ENCODE results near the gene SLC18A2.

GRCh38 chr10:117255835-117256460, 15.0 kb downstream of the SLC18A2 start:
- no peak for TF ChIP-seq CTCF (IDR thresholded peaks at IDR 0.05)
- TF ChIP-seq JUN (IDR thresholded peaks at IDR 0.05) = no peak
- TF ChIP-seq HDAC2 (IDR thresholded peaks at IDR 0.05) = no peak
- TF ChIP-seq CHD2 (IDR thresholded peaks at IDR 0.05; ENCODE audit: low read length, partially characterized antibody) = no peak
- TF ChIP-seq POLR2A (IDR thresholded peaks at IDR 0.05; ENCODE audit: low read length) = no peak
- TF ChIP-seq SMC3 (IDR thresholded peaks at IDR 0.05) = no peak
- TF ChIP-seq REST (IDR thresholded peaks at IDR 0.05) = no peak
- no peak for TF ChIP-seq PBX3 (IDR thresholded peaks at IDR 0.05)
- TF ChIP-seq USF2 (IDR thresholded peaks at IDR 0.05) = no peak
- no peak for TF ChIP-seq HMGXB4 (CRISPR knock-in tag; IDR thresholded peaks at IDR 0.05; ENCODE audit: borderline replicate concordance)
- no peak for TF ChIP-seq MYC (IDR thresholded peaks at IDR 0.05; ENCODE audit: borderline replicate concordance, low read length)
- no peak for TF ChIP-seq RNF2 (IDR thresholded peaks at IDR 0.05; ENCODE audit: borderline replicate concordance, low read depth)
- TF ChIP-seq BHLHE40 (IDR thresholded peaks at IDR 0.05; ENCODE audit: low read depth, low read length) = no peak

Measured in A549 (cell line).